T-helper 1 cell (primary cell): ENCODE results near the gene LRRC4C.

Experiments
- DNase-seq, 5 donors: peaks; one replicate each; pipeline ENCODE4 v3.0.0-alpha.2; 2012 to 2020

LRRC4C gene

DNA sequence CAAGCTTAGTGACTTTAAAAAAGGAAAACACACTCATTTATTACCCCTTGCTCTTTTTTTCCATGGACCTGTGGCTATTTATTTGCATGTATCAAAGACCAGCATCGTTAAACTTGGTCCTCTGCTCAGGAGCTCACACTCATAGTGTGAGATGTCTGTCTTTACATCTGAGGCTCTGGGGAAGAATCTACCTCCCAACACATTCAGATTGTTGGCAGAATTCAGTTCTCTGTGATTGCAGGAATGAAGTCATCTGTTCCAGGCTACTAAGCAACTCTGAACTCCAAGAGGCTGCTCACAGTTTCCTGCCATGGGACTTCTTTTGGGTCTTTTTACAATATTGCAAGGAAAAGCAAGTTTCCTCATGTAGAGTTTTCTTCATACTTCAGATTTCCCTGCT, 138.8 kb downstream of the LRRC4C start:
- no peak for DNase-seq

DNA sequence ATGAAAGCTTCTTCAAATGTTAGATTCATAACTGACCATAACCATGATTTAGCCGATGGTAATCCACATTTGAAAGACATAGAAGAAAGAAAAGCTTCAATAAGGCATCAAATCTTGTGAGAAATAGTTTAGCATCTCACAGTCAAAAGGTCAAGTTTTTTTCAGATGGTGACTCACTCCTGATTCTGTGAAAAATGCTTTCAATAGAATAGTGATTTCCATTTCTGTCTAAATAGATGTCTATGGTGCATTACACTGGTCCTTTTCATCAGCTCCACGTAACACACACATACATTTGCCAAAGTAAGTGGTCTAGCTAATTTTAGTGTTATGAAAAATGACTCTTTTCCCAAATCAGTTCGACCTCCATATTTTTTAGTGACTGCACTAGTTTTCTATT, 139.2 kb downstream of the LRRC4C start:
- no peak for DNase-seq

GRCh38 chr11:41319434-41319833, 140.0 kb downstream of the LRRC4C start:
- DNase-seq = no peak

GRCh38 chr11:41316751-41317150, 142.7 kb downstream of the LRRC4C start:
- DNase-seq = no peak

DNA sequence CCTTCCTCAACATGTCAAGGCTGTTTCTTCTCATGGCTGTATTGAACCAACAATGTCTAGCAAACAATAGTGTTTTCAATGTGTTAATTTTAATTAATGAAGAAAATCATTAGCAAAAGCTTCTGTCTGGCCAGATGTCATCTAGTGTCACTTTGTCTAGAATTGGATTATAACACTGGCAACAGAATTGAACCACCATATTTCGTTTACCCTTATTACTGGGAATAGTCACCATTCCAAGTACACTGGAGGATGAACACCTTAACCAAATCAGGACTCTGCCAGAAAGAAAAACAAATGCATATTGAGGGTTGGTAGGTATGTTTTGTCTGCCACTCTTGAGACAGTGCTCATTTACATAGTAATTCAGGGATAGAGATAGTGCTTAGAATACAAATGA, 146.2 kb downstream of the LRRC4C start:
- no peak for DNase-seq

- no peak for DNase-seq
Measured at GRCh38 chr11:41309716-41310115, 149.7 kb downstream of the LRRC4C start.

DNA sequence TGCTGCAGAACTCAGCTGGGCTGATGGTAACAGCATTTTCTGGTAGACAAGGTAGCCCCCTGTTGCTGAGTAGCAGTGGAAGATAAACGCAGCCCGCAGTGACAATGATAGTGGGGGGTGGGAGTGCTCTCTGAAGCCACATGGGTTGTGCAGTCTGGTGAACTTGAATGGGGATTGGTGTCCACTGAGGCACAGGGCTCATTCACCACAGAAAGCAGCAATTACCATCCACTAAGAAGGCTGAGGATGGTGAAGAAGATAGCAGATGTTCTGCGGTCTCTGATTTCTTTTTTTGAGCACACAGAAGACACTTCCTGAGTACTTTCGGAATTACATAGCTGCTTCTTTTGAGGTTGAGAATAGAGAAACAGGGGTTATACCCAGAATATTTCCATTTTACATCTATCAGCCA, 150.3 kb downstream of the LRRC4C start:
- DNase-seq = no peak

GRCh38 chr11:41308286-41308685, 151.2 kb downstream of the LRRC4C start:
- DNase-seq = no peak

DNA sequence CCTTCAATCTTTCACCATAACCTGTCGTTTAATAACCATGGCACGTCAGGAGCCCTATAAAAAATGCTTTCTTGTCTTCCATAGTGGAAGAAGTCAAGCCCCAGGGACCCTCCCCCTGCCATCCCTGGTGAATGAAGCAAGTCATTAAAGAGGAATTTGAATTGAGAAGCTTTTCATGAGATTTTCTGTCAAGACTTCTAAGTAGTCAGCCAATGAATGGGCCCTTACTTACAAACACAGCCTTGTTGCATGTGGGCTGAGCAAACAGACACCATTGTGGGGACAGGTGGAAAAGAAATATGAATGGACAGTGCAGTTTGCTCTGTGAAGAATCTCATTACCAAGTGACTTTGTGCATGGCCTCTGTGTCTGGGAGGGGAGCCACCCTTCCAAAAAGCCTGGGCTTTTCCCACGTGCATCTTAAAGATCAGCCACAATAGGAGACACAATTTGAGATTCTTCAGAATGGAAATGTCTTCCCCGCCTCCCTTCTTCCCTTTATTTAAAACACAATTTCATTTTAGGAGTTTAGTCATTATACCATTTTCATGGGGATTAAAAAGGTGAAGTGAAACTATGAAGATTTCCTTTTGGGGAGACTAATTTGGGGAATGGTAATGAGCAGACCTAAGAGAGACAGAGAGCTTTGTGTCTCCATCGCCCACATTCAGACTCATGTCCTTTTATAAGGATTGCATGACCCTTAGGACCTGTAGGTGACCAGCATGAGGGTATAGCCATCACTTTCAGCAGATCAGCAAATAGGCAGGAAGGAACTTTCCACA, 152.0 kb downstream of the LRRC4C start:
- DNase-seq = no peak

GRCh38 chr11:41306431-41306830, 153.0 kb downstream of the LRRC4C start:
- no peak for DNase-seq

- no peak for DNase-seq
Measured at GRCh38 chr11:41301023-41301422, 158.4 kb downstream of the LRRC4C start.

GRCh38 chr11:41289408-41289807, 170.0 kb downstream of the LRRC4C start:
- no peak for DNase-seq

DNA sequence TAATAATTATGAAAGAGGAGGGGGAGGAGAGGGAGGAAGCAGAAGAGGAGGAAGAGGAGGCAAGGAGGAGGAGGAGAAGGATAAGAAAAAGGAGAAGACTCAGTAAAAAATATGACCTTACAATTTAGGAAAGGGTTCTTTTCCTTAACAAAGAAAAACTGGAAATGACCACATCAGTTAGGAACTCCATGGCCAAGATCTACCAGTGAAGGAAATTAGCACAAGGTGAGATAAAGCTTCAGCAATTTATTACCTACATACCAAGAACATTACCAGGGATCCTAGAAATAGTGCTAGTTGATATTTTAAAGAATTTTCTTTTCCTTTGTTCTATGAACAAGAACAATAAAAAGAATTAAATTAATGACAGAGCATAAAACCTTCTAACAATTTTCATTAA, 172.7 kb downstream of the LRRC4C start:
- DNase-seq = no peak

GRCh38 chr11:41284354-41284753, 175.1 kb downstream of the LRRC4C start:
- DNase-seq = no peak

DNA sequence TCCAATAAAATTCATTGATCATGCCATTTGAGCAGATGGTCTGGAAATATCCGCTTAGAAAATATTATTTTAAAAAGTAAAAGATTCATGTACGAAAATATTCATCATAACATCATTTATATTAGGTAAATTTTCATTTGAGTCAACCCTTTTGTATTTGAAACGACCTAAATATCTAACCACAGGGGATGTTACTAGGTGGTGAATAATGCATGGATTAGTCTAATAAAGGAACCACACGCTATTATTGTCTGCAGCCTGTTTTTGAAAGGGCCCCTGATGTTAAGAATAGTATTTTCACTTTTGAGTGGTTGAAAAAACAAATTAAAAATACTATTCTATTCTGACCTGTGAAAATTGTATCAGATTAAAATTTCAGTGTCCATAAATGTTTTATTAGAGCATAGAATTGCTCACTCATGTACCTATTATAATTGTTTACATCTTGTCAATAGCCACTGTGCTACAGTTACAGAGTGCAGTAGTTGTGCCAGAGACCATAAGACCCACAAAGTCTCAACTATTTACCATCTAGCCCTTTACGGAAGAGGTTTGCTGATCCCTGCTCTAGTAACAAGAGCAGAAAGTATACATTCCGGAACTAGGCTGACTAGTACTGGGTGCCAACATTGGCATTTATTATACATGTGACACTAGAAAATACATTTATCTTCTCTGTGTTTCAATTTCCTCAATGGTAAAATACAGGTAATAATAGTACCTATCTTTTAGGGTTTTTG, 176.1 kb downstream of the LRRC4C start:
- no peak for DNase-seq

GRCh38 chr11:41282395-41282794, 177.1 kb downstream of the LRRC4C start:
- DNase-seq = no peak

DNA sequence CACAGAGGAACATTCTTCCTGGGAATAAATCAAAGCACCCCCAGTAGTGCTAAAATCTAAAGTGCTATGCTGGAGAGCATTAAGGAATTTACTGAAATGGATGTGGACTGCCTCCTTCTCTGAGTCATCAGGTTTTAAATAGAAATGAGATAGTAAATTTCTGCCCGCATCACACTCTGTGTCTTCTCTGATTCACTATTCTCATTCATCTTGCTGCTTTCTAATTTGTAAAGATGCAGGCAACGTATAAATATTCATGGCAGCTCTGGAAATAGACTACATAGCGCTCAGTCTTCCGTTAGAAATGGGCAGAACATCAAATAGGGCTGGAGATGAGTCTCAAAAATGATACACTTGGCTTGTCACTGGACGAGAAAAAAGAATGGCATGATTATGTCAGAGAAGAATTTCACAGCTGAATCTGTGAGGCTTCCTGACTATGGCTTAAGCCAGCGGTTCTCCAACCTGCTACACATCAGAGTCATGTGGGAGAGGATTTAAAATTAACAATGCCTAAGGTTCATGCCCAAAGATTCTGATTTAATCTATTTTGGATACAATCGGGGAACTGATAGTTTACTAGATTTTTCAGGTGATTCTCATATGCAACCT, 178.2 kb downstream of the LRRC4C start:
- DNase-seq = no peak

GRCh38 chr11:41274831-41275230, 184.6 kb downstream of the LRRC4C start:
- DNase-seq = no peak

DNA sequence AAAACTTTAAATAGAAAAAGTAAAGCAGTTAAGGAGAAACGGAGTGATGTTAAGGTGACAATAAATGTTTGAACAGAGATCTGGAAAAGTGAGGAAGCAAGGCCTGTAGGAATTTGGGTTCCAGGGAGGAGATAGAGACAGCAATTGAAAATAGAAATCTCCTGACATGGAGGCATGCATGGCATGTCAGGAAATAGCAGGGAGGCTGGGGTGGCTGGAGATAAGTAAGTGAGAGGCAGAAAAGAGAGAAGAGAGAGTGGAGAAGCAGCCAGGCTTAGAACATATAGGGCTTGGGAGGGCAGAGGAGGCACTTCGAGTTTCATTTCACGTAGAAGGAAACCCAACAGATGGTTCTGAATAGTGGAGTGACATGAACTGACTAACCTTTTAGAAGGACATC, 185.5 kb downstream of the LRRC4C start:
- no peak for DNase-seq

DNA sequence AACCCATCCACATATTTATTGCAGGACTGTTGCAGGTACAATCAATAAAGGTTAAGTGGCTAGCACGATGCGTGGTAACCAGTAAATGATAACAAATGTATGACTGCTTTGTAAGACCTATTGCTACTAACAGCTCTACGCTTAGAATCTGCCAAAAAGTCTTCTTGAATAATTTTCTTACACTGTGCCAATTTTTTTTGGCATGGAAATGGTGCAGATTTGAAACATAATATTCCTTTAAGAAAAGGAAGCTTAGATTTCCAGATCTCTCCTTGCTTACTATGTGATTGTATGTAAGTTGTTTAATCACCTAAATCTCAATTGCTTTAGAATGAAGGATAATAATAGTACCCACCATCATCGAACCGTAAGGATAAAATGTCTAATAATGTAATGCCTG, 192.0 kb downstream of the LRRC4C start:
- no peak for DNase-seq

DNA sequence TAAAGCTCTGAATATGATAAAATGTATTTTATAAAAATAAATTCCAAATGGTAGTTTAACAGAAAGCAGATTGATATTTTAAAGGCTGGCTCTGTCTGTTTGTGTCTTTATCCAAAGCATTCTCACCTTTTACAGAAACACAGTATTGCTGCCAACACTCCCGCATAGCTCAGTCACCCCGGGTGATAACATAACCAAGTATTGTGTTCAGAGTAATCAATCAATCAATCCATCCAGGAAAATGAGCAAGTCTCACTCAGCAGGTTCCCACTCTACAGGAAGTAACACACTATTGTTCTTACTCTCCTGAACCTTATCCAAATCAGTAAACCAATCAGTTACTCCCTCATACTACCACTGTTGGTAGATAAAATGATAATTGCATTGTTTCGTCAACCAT, 203.4 kb downstream of the LRRC4C start:
- no peak for DNase-seq

DNA sequence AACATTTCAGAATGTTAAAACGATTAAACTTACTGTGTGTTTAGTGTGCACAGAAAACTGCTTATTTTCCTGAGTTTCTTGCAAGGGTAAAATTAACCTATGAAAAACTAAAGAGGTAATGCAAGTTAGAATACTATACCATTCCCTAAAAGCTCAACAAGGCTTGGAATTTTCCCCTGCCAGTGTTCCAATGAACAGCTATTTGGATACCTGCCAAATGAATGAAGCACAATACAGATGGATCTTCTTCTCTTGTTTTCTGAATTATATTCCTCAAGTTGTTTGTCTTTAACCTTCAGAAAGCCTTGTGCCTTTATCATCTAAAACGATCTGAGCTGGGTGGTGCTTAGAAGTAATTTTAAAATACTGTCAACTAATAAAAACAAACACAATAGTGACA, 204.5 kb downstream of the LRRC4C start:
- DNase-seq = no peak

DNA sequence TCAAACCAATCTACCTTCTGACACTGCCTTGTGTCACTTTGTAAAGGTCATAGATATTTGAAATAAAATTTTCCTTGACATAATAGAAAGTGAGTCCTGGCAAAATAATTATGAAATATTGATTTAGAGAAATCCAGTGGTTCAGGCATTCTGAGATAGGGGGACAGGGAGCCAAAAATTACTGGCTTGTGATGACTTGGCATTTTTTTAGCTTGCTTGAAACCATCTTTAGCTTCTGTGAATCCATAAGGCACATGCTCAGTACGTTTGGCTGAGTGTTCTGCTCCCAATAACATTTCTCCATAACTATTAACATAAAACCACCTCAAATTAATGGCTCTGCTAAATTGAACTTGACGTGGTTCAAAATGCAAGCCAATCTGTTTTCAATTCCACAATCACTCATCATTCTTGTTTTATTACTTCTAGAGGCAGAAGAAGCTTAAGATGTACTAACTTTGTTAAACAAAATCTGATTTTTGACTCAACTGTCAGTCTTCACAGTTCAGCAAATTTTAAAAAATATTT, 209.0 kb downstream of the LRRC4C start:
- no peak for DNase-seq

DNA sequence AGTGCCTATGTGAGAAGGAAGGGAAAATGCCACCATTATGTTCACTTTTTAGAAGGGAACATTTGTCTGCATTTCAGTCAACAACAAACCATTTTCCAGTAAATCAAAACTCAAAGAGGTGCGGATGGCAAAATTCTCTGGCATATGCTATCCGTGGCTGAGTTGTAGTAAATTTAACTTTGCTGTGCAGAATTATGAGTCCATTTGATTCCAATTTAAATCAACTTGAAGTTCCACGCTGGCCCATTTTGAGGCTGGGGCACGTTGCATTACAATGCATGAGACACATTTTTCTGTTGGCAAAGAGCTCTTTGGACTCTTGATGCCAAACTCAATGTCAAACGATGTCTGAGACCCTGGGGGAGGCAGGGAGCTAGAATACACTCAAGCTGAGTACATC, 211.8 kb downstream of the LRRC4C start:
- no peak for DNase-seq
